Globus pallidus (tissue), 1 donor: ENCODE measurements around the gene CYFIP1.

Experiments used
- DNase-seq: peaks from one replicate; pipeline ENCODE4 v3.0.0-alpha.2; 2015; ENCODE audit warnings: low spot score

The CYFIP1 gene

GRCh38 chr15:22888120-22888859 is 91.9 kb downstream of the CYFIP1 start:
- DNase-seq: no peak

DNA sequence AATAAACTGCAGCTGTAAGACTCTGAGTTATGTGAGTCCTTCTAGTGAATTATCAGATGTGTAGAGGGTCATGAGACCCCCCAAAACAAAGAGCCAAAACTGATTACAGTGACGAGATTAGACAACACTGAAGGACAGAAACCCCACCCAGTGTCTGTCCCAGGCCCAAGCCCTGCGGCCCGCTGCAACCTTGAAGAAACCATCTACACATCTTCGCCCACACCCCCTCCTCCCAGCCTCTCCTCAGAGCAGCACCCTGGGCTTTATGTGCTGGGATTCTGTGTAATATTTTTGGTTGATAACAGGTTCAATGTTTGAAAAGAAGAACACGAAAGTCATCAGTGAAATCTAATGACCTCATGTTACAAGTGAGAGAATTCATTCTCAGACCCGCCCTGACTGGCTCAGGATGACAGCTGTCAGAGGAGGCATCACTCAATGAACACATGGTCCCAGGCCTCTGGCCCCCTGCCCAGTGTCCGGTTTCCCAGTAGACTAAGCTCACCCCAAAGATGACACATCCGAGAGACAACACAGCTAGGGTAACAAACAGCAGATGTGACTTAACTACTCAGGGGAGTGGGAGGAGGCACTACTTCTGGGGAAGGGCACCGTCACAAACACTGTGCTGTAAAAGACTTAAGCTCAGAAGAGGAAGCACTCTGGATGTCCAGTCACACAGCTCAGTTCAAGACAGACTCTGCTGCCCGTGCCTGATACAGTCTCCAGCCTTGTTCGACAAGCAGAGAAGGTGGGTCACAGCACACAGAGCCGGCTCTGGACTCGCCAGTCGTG is 92.8 kb downstream of the CYFIP1 start:
- DNase-seq: peak; percentile 30

- DNase-seq: no peak
Observed at GRCh38 chr15:22885120-22885519, 95.0 kb downstream of the CYFIP1 start.

DNA sequence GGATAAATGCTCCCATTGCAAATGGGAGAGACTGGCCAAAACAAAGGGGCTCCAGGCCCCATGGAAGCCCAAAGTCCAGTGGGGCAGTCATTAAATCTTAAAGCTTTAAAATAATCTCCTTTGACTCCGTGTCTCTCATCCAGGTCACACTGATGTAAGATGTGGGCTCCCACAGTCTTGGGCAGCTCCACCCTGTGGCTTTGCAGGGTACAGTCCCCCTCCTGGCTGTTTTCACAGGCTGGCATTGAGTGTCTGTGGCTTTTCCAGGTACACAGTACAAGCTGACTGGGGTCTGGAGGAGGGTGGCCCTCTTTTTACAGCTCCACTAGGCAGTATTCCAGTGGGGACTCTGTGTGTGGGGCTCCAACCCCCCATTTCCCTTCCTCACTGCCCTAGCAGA is 95.8 kb downstream of the CYFIP1 start:
- DNase-seq: no peak

- no peak for DNase-seq
Observed at GRCh38 chr15:22883196-22883595, 97.0 kb downstream of the CYFIP1 start.

DNA sequence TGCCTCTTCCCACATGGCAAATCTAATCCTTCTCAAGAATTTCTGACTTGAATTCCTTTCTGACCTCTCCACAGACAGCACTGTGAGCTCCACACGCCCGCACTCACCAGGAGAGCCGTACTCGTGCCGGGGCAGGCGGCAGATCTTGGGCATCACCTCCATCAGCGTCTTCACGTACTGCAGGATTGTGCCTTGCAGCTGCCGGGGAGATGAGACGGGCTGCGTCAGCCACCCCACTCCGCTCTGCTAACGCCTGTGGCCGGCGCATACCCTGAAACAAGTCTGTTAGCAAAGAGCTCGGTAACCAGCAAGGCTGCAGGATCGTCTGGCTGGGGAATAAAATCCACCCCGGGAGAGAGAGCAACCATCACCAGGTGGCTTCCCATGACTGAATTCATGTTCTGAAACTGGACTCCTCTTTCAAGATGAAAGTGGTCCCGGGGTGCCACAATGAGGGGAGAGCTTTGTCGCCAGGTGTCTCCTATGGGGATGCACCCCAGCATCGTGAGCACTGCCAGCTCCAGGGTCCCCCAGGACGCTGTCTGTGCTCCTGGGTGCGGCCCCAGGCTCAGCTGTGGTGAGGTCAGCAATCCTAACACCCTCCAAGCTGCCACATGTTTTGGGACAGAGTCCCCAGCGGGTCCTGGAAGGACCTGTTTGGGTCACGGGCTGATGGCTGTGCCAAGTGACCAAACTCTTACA is 98.3 kb downstream of the CYFIP1 start:
- DNase-seq: no peak

DNA sequence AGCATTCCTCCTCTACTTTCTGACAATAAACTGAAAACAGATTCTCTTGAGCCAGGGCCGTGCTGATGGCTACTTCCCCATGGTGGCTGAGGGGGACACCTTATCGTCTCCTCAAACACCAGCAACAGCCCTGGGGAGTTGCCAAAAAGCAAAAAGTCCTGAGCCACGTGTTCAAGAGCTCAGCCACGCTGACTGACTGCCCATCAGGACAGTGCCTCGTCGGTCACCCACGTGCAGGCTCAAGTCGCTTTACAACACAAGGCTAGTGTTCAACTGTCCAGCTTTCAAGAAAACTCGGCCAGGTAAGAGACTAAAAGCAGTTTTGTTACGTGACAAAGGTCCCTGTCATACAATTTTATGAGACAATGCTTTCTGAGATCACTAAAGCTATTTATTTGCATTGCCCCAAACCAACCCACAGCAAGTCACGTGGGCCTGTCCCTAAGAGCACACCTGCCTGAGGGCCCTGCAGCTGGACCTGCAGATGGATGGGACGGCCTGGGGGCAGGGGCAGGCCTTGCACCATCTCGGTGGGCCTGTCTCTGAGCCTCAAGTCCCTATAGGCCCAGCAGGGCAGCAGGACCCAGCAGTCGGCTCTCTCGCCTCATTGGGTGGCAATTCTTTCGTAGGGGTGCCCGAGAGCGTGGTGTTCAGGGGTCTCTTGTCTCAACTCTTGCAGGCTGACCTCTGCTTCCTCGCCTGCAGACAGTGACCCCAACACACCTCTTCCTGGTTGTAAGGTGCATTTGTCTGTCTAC is 99.0 kb downstream of the CYFIP1 start:
- DNase-seq: no peak

- no peak for DNase-seq
Observed at GRCh38 chr15:22880068-22880980, 99.8 kb downstream of the CYFIP1 start.

DNA sequence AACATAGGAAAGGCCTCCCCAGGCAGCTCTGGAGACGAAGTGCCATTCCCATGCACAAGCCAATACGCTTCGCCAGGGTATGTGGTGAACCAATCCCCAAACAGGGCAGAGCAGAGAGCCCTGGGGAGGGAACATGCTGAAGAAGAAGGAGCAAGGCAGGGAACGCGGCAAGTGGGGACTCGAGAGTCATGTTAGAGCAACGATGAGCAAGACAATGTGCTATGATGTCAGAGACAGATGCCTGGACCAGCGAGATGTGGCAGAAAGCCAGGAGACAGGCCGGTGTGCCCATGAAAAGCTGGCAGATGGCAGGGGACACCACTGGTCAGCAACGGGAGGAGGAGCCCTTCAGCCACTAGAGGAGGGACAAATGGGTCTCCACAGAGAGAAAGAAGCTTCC is 102.1 kb downstream of the CYFIP1 start:
- DNase-seq: no peak

DNA sequence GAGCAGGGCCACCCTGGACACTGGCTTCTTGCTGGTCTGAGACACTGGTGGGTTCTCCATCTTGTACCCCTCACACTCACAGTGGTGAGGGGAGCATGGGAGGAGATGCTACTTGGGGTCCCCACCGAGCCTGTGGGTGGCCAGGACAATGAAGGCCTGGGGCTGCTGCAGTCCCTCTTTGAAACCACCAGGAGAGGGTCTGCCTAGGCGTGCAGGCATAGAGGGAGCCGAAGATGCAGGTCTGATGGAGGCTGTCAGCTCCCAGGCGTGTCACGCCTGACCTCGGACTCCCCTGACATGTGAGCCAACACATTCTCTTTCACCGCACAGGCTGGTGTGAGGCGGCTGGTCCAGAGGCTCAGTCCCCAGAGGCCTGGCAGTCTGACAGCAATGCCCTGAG is 102.6 kb downstream of the CYFIP1 start:
- DNase-seq: no peak

DNA sequence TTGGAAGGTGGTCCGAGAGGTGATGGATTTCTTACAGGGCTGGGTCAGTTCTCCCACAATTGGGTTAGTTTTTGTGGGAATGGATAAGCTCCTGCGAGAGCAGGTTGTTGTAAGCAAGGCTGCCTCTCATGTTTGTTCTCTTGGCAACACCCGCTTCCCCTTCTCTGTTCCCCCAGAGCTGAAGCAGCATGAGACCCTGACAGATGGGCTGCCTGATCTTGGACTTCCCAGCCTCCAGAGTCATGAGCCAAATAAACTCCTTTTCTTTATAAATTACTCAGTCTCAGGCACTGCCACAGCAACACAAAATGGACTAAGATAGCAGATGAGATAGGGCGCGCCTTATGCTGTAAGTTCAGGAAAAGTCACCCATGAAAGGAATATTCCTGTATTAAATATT is 103.1 kb downstream of the CYFIP1 start:
- no peak for DNase-seq

- DNase-seq: no peak
Observed at GRCh38 chr15:22874966-22875365, 105.2 kb downstream of the CYFIP1 start.

GRCh38 chr15:22874256-22874655 is 105.9 kb downstream of the CYFIP1 start:
- DNase-seq: no peak

GRCh38 chr15:22873841-22874240 is 106.3 kb downstream of the CYFIP1 start:
- DNase-seq: no peak

GRCh38 chr15:22872936-22873701 is 107.0 kb downstream of the CYFIP1 start:
- DNase-seq: no peak

- no peak for DNase-seq
Observed at GRCh38 chr15:22871481-22872086, 108.6 kb downstream of the CYFIP1 start.

GRCh38 chr15:22870865-22871264 is 109.3 kb downstream of the CYFIP1 start:
- DNase-seq: no peak

DNA sequence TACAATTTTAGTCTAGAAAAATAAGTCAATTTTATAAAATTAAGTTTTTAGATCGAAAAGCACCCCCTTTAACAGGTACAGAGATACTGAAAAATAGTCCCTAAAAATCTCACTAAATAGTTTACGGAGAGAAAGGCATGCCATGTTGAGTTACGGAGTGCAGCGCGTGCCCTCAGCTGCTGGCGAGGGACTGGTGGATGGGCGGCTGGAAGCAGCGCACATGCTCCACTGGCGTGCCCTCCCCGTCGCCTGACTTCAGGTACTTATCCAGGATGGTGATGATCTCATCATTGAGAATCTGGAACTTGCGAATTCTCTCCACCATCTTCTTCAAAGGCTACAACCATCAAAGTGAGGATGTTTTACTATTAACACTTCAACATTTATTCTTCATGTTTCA is 110.3 kb downstream of the CYFIP1 start:
- DNase-seq: no peak

DNA sequence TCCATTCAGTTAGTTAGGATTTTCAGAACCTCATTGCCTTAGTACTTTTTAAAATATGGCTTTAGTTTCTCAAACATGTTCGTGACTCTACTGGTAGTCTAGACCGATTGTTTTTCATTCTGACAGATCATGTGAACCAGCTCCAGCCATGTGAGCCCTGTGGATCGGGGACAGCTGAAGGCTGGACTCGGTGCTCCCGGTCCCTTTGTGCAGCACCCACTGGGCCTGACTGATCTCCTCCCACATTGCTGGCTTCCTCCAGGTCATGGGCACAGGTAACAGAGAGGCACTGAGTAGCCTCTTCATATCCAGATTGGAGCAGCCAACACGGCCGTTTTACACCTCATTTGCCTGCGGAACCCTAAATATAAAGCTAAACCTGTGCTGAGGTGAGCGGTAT is 111.2 kb downstream of the CYFIP1 start:
- no peak for DNase-seq

GRCh38 chr15:22868495-22868894 is 111.7 kb downstream of the CYFIP1 start:
- no peak for DNase-seq
